GM21576 (cell line): ENCODE results near the gene C14orf119.

Experiments
- ATAC-seq: cut with Tn5 transposase; IDR thresholded peaks from one replicate; pipeline ENCODE4 v1.9.1; 2021; ENCODE audit warnings: mild to moderate bottlenecking, moderate library complexity; ENCODE audit not compliant: unreplicated experiment

C14orf119 gene

GRCh38 chr14:23060536-23061260, 34.6 kb upstream of the C14orf119 start:
- ATAC-seq = no peak

GRCh38 chr14:23062002-23062401, 33.3 kb upstream of the C14orf119 start:
- no peak for ATAC-seq

- no peak for ATAC-seq
Observed at GRCh38 chr14:23063601-23064000, 31.7 kb upstream of the C14orf119 start.

- ATAC-seq = no peak
Observed at GRCh38 chr14:23066368-23066767, 28.9 kb upstream of the C14orf119 start.

- ATAC-seq = no peak
Observed at GRCh38 chr14:23066855-23067744, 28.2 kb upstream of the C14orf119 start.

GRCh38 chr14:23067847-23068788, 27.2 kb upstream of the C14orf119 start:
- ATAC-seq = no peak

GRCh38 chr14:23068789-23069412, 26.4 kb upstream of the C14orf119 start:
- peak; percentile 68 for ATAC-seq

GRCh38 chr14:23069413-23069806, 25.9 kb upstream of the C14orf119 start:
- no peak for ATAC-seq

- no peak for ATAC-seq
Observed at GRCh38 chr14:23070262-23071129, 24.8 kb upstream of the C14orf119 start.

- peak; percentile 90 for ATAC-seq
Observed at GRCh38 chr14:23071244-23071920, 23.9 kb upstream of the C14orf119 start.

GRCh38 chr14:23071921-23072539, 23.3 kb upstream of the C14orf119 start:
- ATAC-seq = no peak

GRCh38 chr14:23074906-23075305, 20.4 kb upstream of the C14orf119 start:
- ATAC-seq = no peak

- no peak for ATAC-seq
Observed at GRCh38 chr14:23076785-23077408, 18.4 kb upstream of the C14orf119 start.

- ATAC-seq = no peak
Observed at GRCh38 chr14:23077962-23078361, 17.3 kb upstream of the C14orf119 start.

GRCh38 chr14:23078692-23079116, 16.6 kb upstream of the C14orf119 start:
- ATAC-seq = no peak

- no peak for ATAC-seq
Observed at GRCh38 chr14:23079716-23080115, 15.6 kb upstream of the C14orf119 start.

- no peak for ATAC-seq
Observed at GRCh38 chr14:23080474-23080873, 14.8 kb upstream of the C14orf119 start.

GRCh38 chr14:23085458-23085857, 9.8 kb upstream of the C14orf119 start:
- no peak for ATAC-seq
